ENCODE data around the gene EHD2.
"Not testable (repeated sequence)": the region's sequence is repeated elsewhere in the genome, so short reads cannot be mapped to it uniquely, and the experiment has no call there.

Gene EHD2

GRCh38 chr19:47769534-47769933, 56.3 kb downstream of the EHD2 start:
- no peak for DNase-seq (ENCODE audit: low spot score)
- Mint-ChIP-seq H3K9me3 (no peaks in the 10 kb centered on the region), H3K4me3 (no peak overlapping the region), H3K27me3 (ENCODE audit: low read depth) (no peaks in the 10 kb centered on the region), H3K36me3 (ENCODE audit: low read depth) (no peaks in the 10 kb centered on the region), H3K27ac (no peak overlapping the region), H3K4me1 (ENCODE audit: low read depth) (peaks cover 6% of the 10 kb centered on the region)

- not testable (repeated sequence) for DNase-seq (ENCODE audit: low spot score); H3K27me3 Mint-ChIP-seq (ENCODE audit: low read depth); H3K4me1 Mint-ChIP-seq (ENCODE audit: low read depth); H3K36me3 Mint-ChIP-seq (ENCODE audit: low read depth); H3K9me3 Mint-ChIP-seq; H3K27ac Mint-ChIP-seq; H3K4me3 Mint-ChIP-seq
These were observed 58.1 kb downstream of the EHD2 start for GRCh38 chr19:47771291-47771690.

GRCh38 chr19:47776568-47776967, 63.3 kb downstream of the EHD2 start:
- no peak overlapping the region for H3K27ac Mint-ChIP-seq
- peaks cover 18% of the 10 kb centered on the region for H3K4me1 Mint-ChIP-seq (ENCODE audit: low read depth)
- no peaks in the 10 kb centered on the region for H3K27me3 Mint-ChIP-seq (ENCODE audit: low read depth)
- H3K4me3 Mint-ChIP-seq, result peak overlapping the region; percentile 26
- peaks cover 9% of the 10 kb centered on the region for H3K36me3 Mint-ChIP-seq (ENCODE audit: low read depth)
- H3K9me3 Mint-ChIP-seq, result no peaks in the 10 kb centered on the region
- DNase-seq (ENCODE audit: low spot score), result no peak

GRCh38 chr19:47777245-47778048, 64.2 kb downstream of the EHD2 start:
- Mint-ChIP-seq H3K36me3 (ENCODE audit: low read depth) (peaks cover 14% of the 10 kb centered on the region), H3K4me3 (peak overlapping the region; percentile 96), H3K4me1 (ENCODE audit: low read depth) (peaks cover 18% of the 10 kb centered on the region), H3K27ac (peak overlapping the region; percentile 95)
- not testable (repeated sequence) for H3K9me3 Mint-ChIP-seq; DNase-seq (ENCODE audit: low spot score); H3K27me3 Mint-ChIP-seq (ENCODE audit: low read depth)

GRCh38 chr19:47778049-47778953, 65.1 kb downstream of the EHD2 start, which contains the start of gene SELENOW:
Gene SELENOW, plus strand, starts transcription at chr19:47778703. Its CDS starts 83 bp downstream, at chr19:47778786.
- peaks cover 18% of the 10 kb centered on the region for H3K4me1 Mint-ChIP-seq (ENCODE audit: low read depth)
- H3K27ac Mint-ChIP-seq, result peak within 1 kb of the TSS; percentile 95
- peak; percentile 79 for DNase-seq (ENCODE audit: low spot score)
- peak within 1 kb of the TSS; percentile 96 for H3K4me3 Mint-ChIP-seq
- peaks cover 17% of the 10 kb centered on the region for H3K36me3 Mint-ChIP-seq (ENCODE audit: low read depth)
- no peaks in the 10 kb centered on the region for H3K27me3 Mint-ChIP-seq (ENCODE audit: low read depth)
- no peaks in the 10 kb centered on the region for H3K9me3 Mint-ChIP-seq

GRCh38 chr19:47778954-47779351, 65.7 kb downstream of the EHD2 start:
- no peak for DNase-seq (ENCODE audit: low spot score)
- H3K27me3 Mint-ChIP-seq (ENCODE audit: low read depth), result no peaks in the 10 kb centered on the region
- no peaks in the 10 kb centered on the region for H3K9me3 Mint-ChIP-seq
- peak overlapping the region; percentile 83 for H3K27ac Mint-ChIP-seq
- peaks cover 20% of the 10 kb centered on the region for H3K36me3 Mint-ChIP-seq (ENCODE audit: low read depth)
- peak overlapping the region; percentile 96 for H3K4me3 Mint-ChIP-seq
- H3K4me1 Mint-ChIP-seq (ENCODE audit: low read depth), result peaks cover 18% of the 10 kb centered on the region

GRCh38 chr19:47779524-47780214, 66.4 kb downstream of the EHD2 start:
- peaks cover 27% of the 10 kb centered on the region for H3K36me3 Mint-ChIP-seq (ENCODE audit: low read depth)
- no peak for DNase-seq (ENCODE audit: low spot score)

GRCh38 chr19:47780215-47780551, 67.0 kb downstream of the EHD2 start:
- Mint-ChIP-seq H3K4me3 (peak overlapping the region; percentile 96), H3K27ac (peak overlapping the region; percentile 35), H3K27me3 (ENCODE audit: low read depth) (no peaks in the 10 kb centered on the region), H3K4me1 (ENCODE audit: low read depth) (peaks cover 18% of the 10 kb centered on the region), H3K9me3 (no peaks in the 10 kb centered on the region), H3K36me3 (ENCODE audit: low read depth) (peaks cover 27% of the 10 kb centered on the region)
- DNase-seq (ENCODE audit: low spot score), result no peak

More at GRCh38 chr19:47779524-47780214, 66.4 kb downstream of the EHD2 start:
- Mint-ChIP-seq H3K4me1 (ENCODE audit: low read depth) (peaks cover 18% of the 10 kb centered on the region), H3K9me3 (no peaks in the 10 kb centered on the region), H3K4me3 (peak overlapping the region; percentile 96), H3K27ac (peak overlapping the region; percentile 83), H3K27me3 (ENCODE audit: low read depth) (no peaks in the 10 kb centered on the region)

GRCh38 chr19:47781590-47782262, 68.5 kb downstream of the EHD2 start:
- peaks cover 18% of the 10 kb centered on the region for H3K4me1 Mint-ChIP-seq (ENCODE audit: low read depth)

GRCh38 chr19:47786566-47786965, 73.3 kb downstream of the EHD2 start:
- Mint-ChIP-seq H3K9me3 (no peaks in the 10 kb centered on the region), H3K36me3 (ENCODE audit: low read depth) (peaks cover 25% of the 10 kb centered on the region), H3K4me3 (no peak overlapping the region), H3K27ac (no peak overlapping the region), H3K27me3 (ENCODE audit: low read depth) (no peaks in the 10 kb centered on the region), H3K4me1 (ENCODE audit: low read depth) (no peaks in the 10 kb centered on the region)
- DNase-seq (ENCODE audit: low spot score), result no peak

More at GRCh38 chr19:47781590-47782262, 68.5 kb downstream of the EHD2 start:
- H3K27me3 Mint-ChIP-seq (ENCODE audit: low read depth), result no peaks in the 10 kb centered on the region
- DNase-seq (ENCODE audit: low spot score), result no peak
- H3K4me3 Mint-ChIP-seq, result peak overlapping the region; percentile 42
- H3K36me3 Mint-ChIP-seq (ENCODE audit: low read depth), result peaks cover 32% of the 10 kb centered on the region
- H3K27ac Mint-ChIP-seq, result no peak overlapping the region
- no peaks in the 10 kb centered on the region for H3K9me3 Mint-ChIP-seq

GRCh38 chr19:47787307-47787706, 74.1 kb downstream of the EHD2 start:
- not testable (repeated sequence) for H3K27me3 Mint-ChIP-seq (ENCODE audit: low read depth); H3K9me3 Mint-ChIP-seq; DNase-seq (ENCODE audit: low spot score); H3K27ac Mint-ChIP-seq; H3K4me3 Mint-ChIP-seq; H3K4me1 Mint-ChIP-seq (ENCODE audit: low read depth)
- peaks cover 21% of the 10 kb centered on the region for H3K36me3 Mint-ChIP-seq (ENCODE audit: low read depth)

GRCh38 chr19:47789811-47790210, 76.6 kb downstream of the EHD2 start:
- H3K4me3 Mint-ChIP-seq; H3K27me3 Mint-ChIP-seq (ENCODE audit: low read depth); H3K36me3 Mint-ChIP-seq (ENCODE audit: low read depth): not testable (repeated sequence)

GRCh38 chr19:47790398-47790814, 77.2 kb downstream of the EHD2 start:
- no peak overlapping the region for H3K27ac Mint-ChIP-seq
- H3K4me1 Mint-ChIP-seq (ENCODE audit: low read depth), result no peaks in the 10 kb centered on the region
- peaks cover 5% of the 10 kb centered on the region for H3K9me3 Mint-ChIP-seq
- no peak overlapping the region for H3K4me3 Mint-ChIP-seq
- H3K36me3 Mint-ChIP-seq (ENCODE audit: low read depth), result peaks cover 5% of the 10 kb centered on the region
- peak; percentile 63 for DNase-seq (ENCODE audit: low spot score)
- H3K27me3 Mint-ChIP-seq (ENCODE audit: low read depth), result no peaks in the 10 kb centered on the region

More at GRCh38 chr19:47789811-47790210, 76.6 kb downstream of the EHD2 start:
- H3K27ac Mint-ChIP-seq; H3K9me3 Mint-ChIP-seq; DNase-seq (ENCODE audit: low spot score); H3K4me1 Mint-ChIP-seq (ENCODE audit: low read depth): not testable (repeated sequence)

All from T-helper 2 cell treated with Interferon-gamma antibody and Interleukin-4, amounts not matched to agents 5 μg/mL and 100 μg/mL, for 36 hours (primary cell).